ENCODE results near the gene CADM1. TPM values are rescaled to one million over a fixed set of nuclear protein-coding genes. Genes with fewer than 3 reads are reported as not detected.

The CADM1 gene
- total RNA-seq, result 8.8 TPM

DNA sequence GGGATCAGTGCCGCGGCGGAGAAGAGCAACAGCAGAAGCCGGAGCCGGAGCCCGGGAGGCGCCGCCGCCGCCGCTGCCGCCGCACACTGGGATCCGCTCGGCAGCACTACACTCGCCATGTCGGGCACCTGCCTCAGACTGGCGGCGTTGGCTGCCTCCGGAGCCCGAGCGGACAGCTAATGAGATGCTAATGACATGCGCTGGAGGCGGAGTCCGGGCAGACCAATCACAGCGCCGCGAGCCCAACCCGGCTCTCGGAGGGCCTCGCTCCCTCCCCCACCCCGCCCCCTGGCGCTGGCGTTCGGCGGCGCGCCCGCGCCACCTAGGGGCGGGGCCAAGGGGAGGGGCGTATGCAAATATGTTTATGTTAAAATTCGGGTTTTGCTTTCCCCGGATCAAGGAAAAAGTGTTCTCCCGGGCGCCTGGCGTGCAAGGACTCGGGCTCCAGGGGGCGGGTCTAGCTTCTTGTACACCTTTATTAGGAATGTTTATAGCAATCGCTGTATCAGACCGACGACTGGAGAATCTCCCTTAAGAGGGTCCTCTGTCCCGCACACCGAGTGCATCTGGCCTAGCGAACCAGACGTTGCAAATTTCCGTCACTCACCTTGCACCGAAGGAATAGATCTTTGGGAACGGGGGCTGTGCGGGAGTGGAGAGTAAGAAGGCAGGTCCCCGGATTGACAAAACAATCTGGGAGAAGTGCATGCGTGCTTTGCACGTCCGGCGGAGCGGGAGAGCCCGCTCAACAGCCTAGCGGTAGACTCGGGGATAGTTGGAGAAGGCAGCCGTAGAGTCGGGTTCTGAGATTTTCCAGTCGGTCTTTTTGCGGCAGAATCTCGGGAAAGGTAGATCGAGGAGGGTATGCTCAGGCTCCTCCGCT, at the start of gene CADM1:
CADM1 (minus strand) TSS at position 140 of the 883 bp plus-strand sequence.
- ATAC-seq, result peak; percentile 99

DNA sequence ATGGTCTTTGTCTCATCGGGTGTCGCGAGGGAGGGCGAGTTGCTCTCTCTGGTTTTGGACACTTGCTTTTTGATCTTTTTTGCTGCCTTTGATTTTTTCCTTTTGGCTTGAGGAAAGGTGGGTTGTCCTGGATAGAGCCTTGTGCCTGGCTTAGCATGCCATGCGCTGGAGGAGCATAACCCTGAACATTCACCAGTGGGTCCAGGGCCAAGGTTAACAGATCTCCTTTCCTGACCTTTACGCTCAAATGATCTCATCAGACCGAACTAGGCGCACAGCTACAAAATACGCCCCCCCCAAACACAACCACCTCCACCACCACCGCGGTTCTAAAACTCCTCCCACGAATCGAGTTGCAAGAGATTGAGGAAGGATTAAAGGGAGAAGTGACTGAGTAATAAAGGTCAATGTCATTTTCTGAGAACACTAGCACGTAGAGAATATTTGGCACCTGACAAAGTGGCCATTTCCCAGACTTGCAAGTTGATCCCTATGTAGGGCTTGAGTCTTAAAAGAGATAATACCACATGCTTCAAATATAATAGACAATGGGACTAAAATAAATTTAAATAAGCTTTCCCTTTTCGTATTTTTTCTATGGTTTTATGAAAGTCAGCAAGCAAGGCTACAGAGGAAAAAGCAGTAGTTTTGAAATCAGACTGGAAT, 48.7 kb upstream of the CADM1 start:
- no peak for ATAC-seq

DNA sequence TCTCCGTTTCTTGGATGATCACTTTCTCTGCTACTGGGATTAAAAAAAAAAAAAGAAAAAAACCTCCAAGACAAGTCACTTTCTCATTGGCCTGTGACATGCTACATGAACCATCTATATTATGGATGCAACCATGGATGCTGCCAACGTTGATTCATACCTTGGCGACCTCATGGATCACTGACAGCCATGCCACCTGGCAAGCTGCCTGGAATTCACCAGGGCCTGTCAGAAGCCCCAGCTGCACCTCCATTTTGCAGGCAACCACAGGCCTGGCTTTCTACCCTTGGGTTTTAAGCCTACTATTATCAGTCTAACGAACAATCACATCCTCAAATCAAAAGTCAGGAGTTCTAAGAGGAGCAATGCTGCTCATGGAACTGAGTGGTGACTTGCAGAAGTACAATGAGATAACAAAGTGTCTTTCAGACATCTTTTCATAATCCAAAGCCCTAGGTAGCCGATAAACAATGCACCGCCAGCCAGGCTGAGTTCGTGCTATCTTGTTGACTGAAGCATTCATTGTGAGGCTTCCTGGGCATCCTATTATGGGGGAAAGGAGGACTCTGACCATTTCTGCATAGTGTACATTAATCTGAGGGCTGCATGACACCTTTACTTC, 48.0 kb upstream of the CADM1 start:
- ATAC-seq, result no peak

DNA sequence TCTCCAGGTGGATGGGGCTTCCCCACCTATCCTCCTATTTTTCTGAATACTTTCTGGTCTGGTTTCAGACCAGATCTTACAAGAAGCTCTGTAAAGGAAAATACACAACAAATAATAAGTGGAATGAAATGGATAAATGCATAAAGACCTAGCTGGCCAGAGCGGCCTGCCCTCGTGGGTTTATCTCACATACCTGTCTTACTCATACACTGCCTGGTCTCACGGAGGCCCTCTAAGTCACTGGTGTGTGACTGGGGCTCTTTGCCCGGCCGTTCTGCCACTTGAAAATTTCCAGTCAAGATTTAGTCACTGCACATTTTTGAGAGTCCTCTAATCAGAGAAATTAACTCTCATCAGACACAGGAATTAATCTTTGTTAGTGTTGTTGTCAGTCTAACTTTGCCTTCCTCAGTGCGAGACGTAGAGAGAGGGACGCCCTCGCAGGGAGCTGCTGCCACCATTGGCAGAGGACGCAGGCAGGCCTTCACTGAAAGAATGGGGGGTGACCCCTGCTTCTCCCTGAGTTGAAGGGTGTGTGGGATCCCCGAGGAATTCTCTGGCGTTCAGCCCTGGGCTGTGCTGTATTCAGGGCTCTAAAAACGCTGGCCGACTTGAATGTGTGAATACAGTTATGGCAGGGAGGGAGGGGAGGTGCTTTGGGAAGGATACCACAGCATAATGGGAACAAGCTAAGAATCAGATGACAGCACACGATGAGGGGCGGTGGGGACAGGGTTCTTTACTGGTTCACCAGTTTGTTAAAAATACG, 46.3 kb upstream of the CADM1 start:
- ATAC-seq, result no peak

DNA sequence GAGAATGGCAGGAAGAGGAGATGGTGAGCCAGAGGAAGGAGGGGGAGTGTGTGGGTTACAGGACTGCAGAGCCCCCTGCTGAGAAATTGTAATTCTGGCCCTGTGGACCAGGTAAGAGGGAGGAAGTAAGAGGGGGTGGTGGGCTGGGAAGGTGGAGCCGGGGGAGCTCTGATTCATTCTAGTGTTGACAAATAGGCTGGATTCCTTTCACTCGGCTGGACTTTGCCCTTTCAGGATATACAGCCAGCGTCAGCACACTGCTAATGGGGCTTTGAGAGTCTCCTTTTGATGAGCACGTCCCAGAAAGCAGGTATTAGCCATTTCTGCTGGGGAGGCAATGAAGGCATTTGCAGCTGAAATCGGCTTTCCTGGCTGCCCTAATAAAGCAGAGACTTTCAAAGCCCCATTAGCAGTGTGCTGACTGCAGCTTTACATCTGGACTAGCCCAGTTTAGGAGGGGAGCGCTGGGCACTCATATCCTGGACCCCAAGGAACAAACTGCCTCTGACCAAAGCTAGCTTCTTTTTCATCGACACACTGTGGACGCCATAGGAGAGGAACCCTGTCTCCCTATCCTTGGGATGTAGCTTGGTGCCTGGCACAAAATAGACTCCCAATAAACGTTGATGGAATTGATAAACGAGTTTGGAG, 44.8 kb upstream of the CADM1 start:
- no peak for ATAC-seq

DNA sequence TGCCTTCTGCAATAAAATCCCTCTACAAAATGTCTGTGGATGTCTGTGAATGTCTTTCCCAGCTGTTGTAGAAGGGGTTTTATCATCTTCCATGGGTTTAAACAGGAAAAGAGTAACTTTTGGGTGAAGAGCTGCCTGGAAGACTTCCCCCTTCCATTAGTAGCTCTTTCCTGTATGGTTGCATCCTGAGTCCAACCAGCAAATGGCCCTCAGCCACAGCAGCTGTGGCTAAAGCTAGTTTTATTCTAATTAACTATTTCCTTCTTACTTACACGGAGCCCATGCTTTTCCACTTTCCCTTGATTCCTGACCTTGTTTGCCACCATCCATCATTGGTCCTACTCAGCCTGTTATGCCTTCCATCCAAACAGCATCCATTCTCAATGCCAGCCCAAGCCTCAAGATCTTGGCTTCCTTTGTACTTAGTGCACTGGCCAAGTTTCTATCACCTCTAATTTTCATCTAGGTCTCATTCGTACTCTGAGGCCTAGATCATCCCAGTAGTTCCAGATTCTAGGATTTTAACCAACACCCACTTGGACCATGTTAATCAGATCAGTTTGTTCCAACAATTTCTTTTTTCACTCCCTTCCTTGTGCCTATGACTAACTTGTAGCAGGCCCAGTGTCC, 41.5 kb upstream of the CADM1 start:
- ATAC-seq, result no peak

DNA sequence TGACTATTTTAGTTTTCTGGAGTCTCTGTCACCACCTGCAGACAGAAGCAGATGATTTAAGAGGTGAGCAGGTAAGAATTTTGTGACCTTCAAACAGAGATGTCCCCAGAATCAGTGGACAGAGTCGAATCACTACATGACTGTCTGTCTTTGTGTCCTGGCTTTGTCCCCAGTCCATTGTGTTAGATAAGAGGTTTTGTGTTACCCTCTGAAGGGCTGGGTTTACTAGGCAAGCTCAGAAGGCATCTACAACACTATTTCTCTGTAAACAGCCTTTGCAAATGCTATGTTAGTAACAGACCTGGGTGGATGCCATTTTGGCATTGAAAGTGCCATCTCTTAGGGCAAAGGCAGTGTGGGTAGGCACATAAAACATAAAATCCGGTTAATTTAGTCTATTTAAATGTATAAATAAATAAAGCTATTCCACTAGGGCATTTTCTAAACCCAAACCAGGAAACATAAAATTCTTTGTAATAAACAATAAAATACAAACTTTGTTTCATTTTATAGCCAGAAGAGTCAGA, 40.3 kb upstream of the CADM1 start:
- no peak for ATAC-seq

DNA sequence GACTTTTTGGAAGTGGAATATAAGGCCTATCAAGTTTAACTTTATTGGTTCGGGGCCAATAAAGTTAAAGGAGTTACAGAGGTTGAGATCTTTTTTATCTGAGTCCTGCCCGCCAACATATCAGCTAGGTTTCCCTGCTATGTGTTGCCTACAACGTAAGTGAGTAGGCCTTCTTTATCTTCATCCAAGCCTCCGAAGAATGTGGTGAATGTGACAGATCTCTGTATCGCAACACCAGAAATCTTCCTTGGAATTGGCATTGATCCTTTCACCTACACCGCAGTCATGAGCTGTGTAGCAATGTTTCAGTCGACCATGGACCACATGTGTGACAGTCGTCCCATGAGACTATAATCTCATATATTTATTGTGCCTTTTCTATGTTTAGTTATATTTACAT, 37.3 kb upstream of the CADM1 start:
- no peak for ATAC-seq

DNA sequence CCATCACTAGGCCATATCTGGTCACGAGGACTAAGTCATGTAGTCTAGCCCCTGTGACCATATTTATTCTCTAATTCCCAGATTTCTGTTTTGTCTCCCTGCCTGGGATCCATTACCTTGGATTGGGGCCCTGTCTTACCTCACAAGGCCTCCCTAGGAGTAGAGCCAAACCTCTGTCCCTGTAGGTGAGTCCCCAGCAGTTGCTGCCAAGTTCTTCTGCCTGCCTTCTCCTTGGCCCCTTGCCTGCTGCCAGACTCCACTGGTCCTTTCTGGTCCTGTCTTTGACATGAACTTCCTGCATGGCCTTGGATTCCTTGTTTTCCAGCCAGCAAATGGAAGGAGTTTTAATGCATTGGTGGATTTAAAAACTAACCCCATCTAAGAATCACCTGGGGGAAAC, 35.6 kb upstream of the CADM1 start:
- no peak for ATAC-seq

DNA sequence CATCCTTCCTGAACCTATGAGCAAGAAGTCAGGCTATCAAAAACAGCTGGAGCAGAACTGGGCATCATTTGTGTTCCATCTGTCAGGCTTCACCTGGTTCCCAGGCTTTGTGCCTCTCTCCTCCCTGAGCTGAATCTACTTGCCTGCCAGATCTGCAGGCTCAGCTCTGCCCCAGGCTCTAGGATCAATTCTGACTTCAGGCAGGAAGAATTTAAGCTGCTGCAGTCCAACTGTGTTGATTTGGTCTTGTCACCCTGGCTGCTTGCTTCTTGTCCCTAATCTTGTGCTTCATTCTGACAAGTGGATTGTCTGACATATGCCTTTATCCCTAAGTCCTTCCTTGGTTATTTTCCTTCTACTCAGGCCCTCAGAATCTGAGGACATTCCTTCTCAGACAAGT, 31.6 kb upstream of the CADM1 start:
- ATAC-seq, result no peak

DNA sequence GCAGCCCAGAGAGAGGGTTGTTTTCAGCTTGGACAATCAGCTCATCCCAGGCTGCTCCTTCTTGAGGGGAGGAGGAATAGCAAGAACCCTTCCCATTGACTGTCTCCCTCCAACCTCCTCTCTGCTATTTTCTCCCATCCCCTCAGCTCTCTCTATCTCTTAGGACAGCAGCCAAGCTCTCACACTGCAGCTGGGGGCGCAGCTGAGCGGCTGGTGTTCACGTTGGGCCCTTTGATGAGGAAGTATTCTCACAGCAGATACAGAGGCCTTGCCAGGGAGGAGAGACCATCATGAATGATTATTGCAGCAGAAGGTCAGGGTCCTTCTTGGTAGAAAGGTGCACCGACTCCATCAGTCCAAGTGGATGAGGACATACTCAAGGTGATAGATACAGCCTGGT, 26.5 kb upstream of the CADM1 start:
- no peak for ATAC-seq

DNA sequence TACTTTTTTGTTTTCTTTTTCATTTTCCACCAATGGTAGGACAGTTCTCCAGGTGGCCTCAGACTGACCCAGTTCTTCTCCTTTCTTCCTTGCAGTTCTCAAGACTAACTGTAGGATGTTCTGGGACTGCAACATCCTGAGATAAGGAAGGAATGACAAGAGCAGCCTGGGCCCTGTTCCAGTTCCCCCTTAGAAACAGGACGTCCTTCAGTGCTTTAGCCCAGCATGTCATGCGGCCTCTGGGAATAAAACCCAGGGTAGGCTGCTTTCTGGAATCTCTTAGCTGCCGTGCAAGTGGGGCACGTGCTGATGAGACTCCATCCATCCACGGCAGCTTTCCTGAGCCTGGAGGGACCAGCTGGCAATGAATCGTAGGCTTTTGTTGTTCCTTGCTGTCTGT, 24.0 kb upstream of the CADM1 start:
- no peak for ATAC-seq

DNA sequence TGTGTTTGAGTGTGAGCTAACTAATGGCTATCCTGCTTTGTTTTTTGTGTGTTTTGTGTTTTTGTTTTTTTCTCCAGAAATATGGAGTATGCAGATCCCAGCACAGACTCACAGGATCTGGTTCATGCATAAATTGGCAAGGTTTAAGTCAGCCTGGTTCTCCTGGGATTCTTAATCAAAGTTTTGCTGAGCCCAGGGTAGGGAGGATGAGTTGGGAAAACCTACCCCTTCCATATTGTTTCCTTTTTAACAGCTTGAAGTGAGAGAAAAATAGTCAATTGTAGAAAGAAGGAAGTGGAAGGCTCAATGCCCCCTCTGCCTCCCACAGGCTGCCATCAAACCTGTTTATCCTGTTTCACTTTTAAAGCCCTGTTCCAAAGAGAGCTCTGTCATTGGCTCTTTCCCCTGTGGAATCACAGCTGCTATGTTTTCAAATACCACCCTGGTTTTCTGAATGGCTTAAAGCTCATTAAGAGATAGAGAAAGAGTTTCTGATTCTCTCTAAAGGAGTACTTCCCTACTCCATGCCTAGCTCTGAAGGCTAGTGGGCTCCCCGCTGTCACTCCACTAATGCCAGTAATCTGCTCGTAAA, 23.4 kb upstream of the CADM1 start:
- peak; percentile 46 for ATAC-seq

DNA sequence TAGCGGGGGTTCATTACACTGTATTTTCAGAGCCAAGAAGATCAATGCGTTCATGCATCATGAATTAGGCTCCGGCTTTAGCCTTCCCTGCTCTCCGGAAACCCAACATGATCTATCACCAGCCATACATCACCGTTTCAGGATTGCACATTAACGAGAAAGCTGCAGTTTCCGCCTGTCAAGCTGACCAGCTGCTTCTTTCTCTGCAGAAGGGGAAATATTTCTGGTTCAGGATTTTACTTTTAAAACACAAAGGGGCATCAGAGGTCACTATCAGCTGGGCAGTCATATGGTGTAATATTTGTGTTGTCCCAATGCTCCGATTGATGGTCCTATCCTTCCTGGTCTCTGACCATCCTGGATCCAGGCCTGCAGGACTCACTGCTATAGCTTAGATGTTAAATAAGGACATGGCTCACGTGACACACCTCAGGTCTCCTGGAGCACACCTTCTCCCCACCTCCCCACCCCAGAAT, 21.4 kb upstream of the CADM1 start:
- ATAC-seq, result no peak

DNA sequence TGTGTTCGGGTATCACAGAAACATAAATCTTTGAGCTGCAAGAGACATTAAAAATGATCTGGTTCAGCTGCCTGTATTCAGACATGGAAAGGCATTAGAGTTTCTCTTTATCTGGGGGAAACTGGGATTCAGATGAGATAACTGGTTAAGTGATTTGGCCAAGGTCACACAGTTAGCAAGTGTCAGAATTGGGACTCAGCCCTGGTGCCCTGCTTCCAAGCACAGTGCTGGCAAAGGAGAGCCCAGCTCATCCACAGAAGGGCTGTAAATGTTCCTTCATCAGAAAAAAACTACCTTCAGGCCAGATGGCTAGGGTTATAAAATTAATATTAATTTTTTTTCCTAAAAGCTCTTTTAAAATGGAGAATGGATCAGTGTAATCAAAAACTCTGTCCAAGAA, 20.4 kb upstream of the CADM1 start:
- no peak for ATAC-seq

DNA sequence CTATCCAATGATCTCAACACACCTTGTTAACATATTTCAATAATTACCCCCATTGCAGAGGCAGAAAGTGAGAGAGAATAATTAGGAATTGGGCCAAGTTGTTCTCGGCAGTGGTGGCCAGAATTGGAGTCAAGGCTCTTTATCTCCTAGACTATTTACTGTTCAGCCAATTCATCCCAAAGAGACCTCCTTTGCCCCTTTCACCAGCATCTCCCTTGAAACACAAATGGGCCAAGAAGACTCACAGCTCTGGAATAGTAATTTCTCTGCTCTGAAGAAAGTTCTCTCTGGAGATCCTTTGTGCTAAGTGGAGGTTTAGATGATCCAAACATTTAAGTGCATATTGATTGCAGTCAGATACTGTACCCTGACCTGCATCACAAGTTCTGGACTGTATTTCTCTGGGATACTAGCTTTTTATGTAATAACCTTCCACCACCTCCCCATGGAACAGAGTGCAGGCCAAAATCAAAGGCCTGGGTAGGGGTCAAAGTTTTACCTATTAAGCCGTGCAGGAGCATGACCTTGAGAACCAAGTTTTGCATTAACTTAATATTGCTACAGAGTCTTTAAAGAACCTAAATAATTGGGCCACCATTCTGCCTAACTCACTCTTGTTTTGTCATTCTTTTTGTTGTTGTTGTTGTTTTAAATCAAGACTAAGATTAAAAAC, 19.6 kb upstream of the CADM1 start:
- ATAC-seq, result no peak

DNA sequence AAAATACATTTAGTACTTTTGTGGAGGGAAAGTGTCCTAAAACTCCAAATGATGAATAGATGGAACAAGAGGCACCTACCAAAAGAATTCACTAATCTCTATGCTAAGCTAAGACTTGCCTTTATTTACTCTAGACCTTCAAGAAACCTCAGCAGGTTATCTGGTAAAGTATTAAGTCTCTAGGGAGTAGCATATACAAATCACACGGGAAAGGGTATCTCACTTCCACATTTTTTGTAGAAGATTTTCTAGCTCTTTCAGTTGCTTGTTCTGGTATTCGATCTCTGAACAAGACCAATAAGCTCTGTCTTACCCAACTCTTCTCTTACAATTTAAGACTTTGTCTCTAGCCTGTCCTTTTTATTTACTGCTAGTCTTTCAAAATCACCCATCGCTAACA, 18.1 kb upstream of the CADM1 start:
- no peak for ATAC-seq

DNA sequence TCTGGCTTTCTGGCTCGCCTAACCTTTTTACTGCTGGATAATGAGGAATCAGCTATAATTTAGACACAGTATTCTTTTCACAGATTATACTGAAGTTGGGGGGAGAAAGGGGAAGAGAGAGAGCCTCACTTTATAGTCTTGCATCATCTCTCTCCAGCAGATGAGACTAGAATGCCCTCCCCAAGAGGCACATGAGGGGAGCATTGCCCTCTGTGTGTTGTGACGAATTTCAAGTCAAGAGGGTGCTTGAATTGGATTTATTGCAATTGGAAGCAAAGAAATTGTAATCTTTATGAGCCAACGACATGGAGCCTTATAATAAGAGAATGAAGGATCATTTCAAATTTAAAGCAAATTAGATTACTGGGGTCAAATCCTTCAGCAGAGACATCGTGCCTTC, 17.6 kb upstream of the CADM1 start:
- ATAC-seq, result no peak

DNA sequence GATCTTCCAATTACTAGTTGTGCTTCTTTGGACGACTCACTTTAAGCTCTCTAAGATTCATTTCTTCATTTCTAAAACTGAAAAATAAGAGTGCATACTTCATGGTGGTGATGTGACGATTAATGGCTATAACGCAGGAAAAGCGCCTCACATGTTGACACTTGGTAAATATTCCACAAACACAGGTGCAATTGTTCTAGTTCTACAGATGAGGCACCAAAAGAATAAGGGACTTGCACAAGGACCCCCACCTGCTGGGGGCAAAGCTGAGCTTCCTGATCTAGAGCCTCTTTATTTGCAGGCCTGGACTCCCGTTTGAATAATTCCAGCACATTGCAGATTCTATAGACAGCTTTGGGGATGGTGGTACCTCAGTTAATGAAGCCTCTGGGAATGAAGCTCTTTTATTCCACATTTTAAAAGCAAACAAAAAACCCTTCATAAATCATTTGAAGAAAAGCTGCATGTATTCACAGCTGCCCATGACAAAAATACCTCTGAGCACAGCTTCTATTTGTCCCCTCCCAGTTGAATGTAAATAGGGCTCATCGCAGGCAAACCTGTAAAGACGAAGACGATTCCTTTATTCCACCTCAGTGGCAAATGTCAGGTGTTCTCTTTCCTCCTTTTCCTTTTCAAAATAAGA, 14.9 kb upstream of the CADM1 start:
- no peak for ATAC-seq

Measured in esophagus mucosa (tissue), 1 donor.